Cardiac muscle cell (in vitro differentiated cells and primary cell): ENCODE measurements around the gene EPHB2. TPM values are rescaled to one million over a fixed set of nuclear protein-coding genes. Genes with fewer than 3 reads are reported as not detected.

ENCODE experiments used
- DNase-seq, 2 donors: peaks; one replicate each; pipeline versions ENCODE4 v3.0.0 to v3.0.0-alpha.2; 2010 to 2017; ENCODE audit warnings: low read depth in 1 of 2, low spot score in 1 of 2
- H3K27ac ChIP-seq: fragments of 200-600 bp; sonication (generic); 2 replicates; pipeline ENCODE4 v1.5.1; 2016
- H3K27me3 ChIP-seq: fragments of 200-600 bp; sonication (generic); 2 replicates; pipeline ENCODE4 v1.6.0; 2016; ENCODE audit warnings: control low read depth
- H3K36me3 ChIP-seq: fragments of 200-600 bp; sonication (generic); 2 replicates; pipeline ENCODE4 v1.5.1; 2016; ENCODE audit warnings: control low read depth
- H3K4me1 ChIP-seq: fragments of 200-600 bp; sonication (generic); 2 replicates; pipeline ENCODE4 v1.8.1; 2017; ENCODE audit warnings: low read depth, mild to moderate bottlenecking, mixed run types
- H3K4me3 ChIP-seq: fragments of 200-600 bp; sonication (generic); 2 replicates; pipeline ENCODE4 v1.5.1; 2016; ENCODE audit warnings: mild to moderate bottlenecking
- H3K9me3 ChIP-seq: fragments of 200-600 bp; sonication (generic); 2 replicates; pipeline ENCODE4 v1.5.1; 2017; ENCODE audit warnings: low read depth, mild to moderate bottlenecking, control low read depth
- CTCF ChIP-seq: IDR thresholded peaks from 2 replicates; pipeline ENCODE4 v1.5.1; 2012; ENCODE audit warnings: low read depth, mild to moderate bottlenecking, low read length
- polyA plus RNA-seq: library from polyadenylated mRNA; unstranded; fragments of >200 nt; fragmentation: Nextera tagmentation; extraction: Ambion mirVana; gene quantifications from 2 replicates; pipeline ENCODE4 v1.2.1, GENCODE V29; 2016
- total RNA-seq: library from RNA; depleted of rRNA; stranded (reverse); fragments of >200 nt; gene quantifications from 2 replicates; pipeline ENCODE4 v1.2.3, GENCODE V29; 2016

EPHB2 gene
- total and polyA plus RNA-seq, 2 experiments from 2014 or later: 38.8 to 96.3 TPM

GRCh38 chr1:22874785-22875184, 164.1 kb downstream of the EPHB2 start:
- no peak overlapping the region for H3K27ac ChIP-seq

GRCh38 chr1:22875241-22875640, 164.6 kb downstream of the EPHB2 start:
- no peak for TF ChIP-seq CTCF
- Histone ChIP-seq H3K9me3 (no peaks in the 10 kb centered on the region), H3K27ac (peak overlapping the region; percentile 19), H3K27me3 (no peaks in the 10 kb centered on the region), H3K36me3 (no peaks in the 10 kb centered on the region), H3K4me3 (no peak overlapping the region), H3K4me1 (peaks cover 19% of the 10 kb centered on the region)
- DNase-seq: no peak

More at GRCh38 chr1:22874785-22875184, 164.1 kb downstream of the EPHB2 start:
- TF ChIP-seq CTCF: no peak
- Histone ChIP-seq H3K4me1 (peaks cover 19% of the 10 kb centered on the region), H3K36me3 (no peaks in the 10 kb centered on the region), H3K4me3 (no peak overlapping the region), H3K27me3 (no peaks in the 10 kb centered on the region), H3K9me3 (no peaks in the 10 kb centered on the region)
- DNase-seq: no peak

GRCh38 chr1:22875841-22876240, 165.2 kb downstream of the EPHB2 start:
- peak overlapping the region; percentile 19 for H3K27ac ChIP-seq
- H3K4me1 ChIP-seq: peaks cover 19% of the 10 kb centered on the region
- no peaks in the 10 kb centered on the region for H3K9me3 ChIP-seq
- H3K4me3 ChIP-seq: no peak overlapping the region
- no peak for DNase-seq
- H3K36me3 ChIP-seq: no peaks in the 10 kb centered on the region
- TF ChIP-seq CTCF: no peak
- no peaks in the 10 kb centered on the region for H3K27me3 ChIP-seq

- H3K4me3 ChIP-seq: no peak overlapping the region
- H3K27ac ChIP-seq: no peak overlapping the region
- H3K27me3 ChIP-seq: no peaks in the 10 kb centered on the region
- DNase-seq: peak in 1 of 2 donors; percentile 76
- H3K4me1 ChIP-seq: peaks cover 19% of the 10 kb centered on the region
- no peaks in the 10 kb centered on the region for H3K36me3 ChIP-seq
- H3K9me3 ChIP-seq: no peaks in the 10 kb centered on the region
- TF ChIP-seq CTCF: no peak
These were observed 165.9 kb downstream of the EPHB2 start for GRCh38 chr1:22876359-22877111.

GRCh38 chr1:22877112-22877915, 166.7 kb downstream of the EPHB2 start:
- Histone ChIP-seq H3K9me3 (no peaks in the 10 kb centered on the region), H3K4me1 (peaks cover 19% of the 10 kb centered on the region), H3K27ac (no peak overlapping the region), H3K4me3 (no peak overlapping the region), H3K36me3 (no peaks in the 10 kb centered on the region), H3K27me3 (no peaks in the 10 kb centered on the region)
- DNase-seq: no peak
- TF ChIP-seq CTCF: no peak
